ENCODE measurements around the gene USP22. TPM values are rescaled to one million over a fixed set of nuclear protein-coding genes. Genes with fewer than 3 reads are reported as not detected.

The USP22 gene
- total RNA-seq, 1 donor from 2014 or later: 79.1 TPM

DNA sequence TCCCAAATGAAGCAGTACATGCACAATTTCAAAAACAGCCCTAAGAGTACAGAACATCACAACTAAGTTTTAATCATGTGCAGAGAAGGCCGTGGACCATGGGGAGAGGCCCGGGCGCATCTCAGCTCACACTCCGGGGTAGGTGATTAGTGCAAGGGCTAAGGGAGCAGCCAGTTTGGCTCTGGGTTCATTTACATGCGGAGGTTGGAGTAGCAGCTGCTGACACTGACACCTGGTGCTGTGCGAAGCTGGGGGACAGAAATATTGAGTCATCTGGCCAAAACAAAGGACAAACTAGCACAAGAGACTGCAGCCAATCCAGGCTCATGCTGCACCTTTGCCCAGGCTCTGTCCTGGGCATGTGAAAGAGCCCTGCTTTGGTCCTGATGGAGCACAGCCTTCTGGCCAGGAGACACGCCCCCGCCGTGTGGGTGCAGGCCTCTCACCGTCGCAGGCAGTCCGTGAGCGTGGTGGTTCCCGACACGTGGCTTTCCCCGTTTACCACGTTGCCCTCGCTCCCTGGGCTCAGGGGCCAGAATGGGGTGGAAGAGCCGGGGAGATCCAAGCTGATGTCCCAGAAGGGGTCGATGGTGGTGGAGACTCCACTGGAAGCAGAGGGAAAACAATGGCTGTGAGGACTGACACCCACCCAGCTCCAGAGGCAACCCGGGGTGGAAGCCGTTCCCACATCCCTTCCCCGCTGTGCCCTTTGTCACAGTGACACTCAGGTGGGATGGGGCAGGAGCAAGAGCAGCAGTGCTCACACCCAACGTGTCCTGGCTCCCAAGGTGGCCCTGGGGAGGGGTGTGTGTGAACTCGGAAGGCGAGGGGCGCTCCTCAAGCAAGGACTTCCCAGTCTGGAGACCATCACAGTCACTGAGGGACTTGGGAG, 31.9 kb downstream of the USP22 start:
- intact Hi-C loops (cut with DNase I): no loop called here
- no peak overlapping the region for H3K27ac ChIP-seq
- no peaks in the 10 kb centered on the region for H3K4me1 ChIP-seq
- no peak overlapping the region for H3K4me3 ChIP-seq
- no peaks in the 10 kb centered on the region for H3K27me3 ChIP-seq
- no peaks in the 10 kb centered on the region for H3K9me3 ChIP-seq
- peaks cover 13 to 98% of the 10 kb centered on the region in 2 donors for H3K36me3 ChIP-seq
- no peak for TF ChIP-seq POLR2AphosphoS5 (IDR thresholded peaks at IDR 0.05; ENCODE audit: insufficient read depth in 1 of 2, low read depth in 1 of 2)
- TF ChIP-seq, protein P1, sequence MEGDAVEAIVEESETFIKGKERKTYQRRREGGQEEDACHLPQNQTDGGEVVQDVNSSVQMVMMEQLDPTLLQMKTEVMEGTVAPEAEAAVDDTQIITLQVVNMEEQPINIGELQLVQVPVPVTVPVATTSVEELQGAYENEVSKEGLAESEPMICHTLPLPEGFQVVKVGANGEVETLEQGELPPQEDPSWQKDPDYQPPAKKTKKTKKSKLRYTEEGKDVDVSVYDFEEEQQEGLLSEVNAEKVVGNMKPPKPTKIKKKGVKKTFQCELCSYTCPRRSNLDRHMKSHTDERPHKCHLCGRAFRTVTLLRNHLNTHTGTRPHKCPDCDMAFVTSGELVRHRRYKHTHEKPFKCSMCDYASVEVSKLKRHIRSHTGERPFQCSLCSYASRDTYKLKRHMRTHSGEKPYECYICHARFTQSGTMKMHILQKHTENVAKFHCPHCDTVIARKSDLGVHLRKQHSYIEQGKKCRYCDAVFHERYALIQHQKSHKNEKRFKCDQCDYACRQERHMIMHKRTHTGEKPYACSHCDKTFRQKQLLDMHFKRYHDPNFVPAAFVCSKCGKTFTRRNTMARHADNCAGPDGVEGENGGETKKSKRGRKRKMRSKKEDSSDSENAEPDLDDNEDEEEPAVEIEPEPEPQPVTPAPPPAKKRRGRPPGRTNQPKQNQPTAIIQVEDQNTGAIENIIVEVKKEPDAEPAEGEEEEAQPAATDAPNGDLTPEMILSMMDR (IDR thresholded peaks at IDR 0.05): no peak
- TF ChIP-seq POLR2A (IDR thresholded peaks at IDR 0.05): no peak
- DNase-seq (ENCODE audit: extremely low spot score in 2 of 2): no peak

DNA sequence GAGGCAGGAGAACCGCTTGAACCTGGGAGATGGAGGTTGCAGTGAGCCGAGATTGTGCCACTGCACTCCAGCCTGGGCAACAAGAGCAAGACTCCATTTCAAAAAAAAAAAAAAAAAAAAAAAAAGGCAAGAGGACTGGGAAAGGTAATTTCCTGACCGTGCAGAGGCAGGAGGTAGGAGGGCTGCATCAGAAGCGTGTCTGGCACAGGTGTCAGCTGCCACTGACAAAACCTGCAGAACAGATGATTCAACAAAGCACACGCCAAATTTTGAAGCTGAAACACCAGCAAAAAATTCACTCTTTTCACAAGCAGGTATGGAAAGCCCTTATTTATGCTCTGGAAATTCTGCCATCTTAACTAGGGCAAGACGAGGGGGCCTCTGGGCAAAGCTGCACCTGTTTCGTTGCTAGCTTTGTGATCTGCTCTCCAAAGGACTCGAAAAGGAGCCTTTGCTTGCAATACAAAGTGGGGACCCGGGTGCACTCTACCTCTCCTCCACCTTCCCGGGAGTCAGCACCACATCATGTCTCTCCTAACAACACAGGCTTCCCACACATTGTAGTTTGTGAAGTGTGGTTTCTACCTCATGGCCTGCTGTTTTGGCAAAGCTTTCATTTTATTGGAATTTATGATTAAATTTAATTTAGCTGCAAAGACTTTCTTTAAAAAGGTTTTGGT, 33.7 kb downstream of the USP22 start:
- Histone ChIP-seq H3K36me3 (peaks cover 18 to 98% of the 10 kb centered on the region in 2 donors), H3K4me3 (no peak overlapping the region), H3K27ac (no peak overlapping the region), H3K9me3 (no peaks in the 10 kb centered on the region), H3K4me1 (no peaks in the 10 kb centered on the region), H3K27me3 (no peaks in the 10 kb centered on the region)
- no peak for TF ChIP-seq POLR2A (IDR thresholded peaks at IDR 0.05)
- no peak for TF ChIP-seq POLR2AphosphoS5 (IDR thresholded peaks at IDR 0.05; ENCODE audit: insufficient read depth in 1 of 2, low read depth in 1 of 2)
- TF ChIP-seq, protein P1 (IDR thresholded peaks at IDR 0.05): no peak
- no peak for DNase-seq (ENCODE audit: extremely low spot score in 2 of 2)
- intact Hi-C loops (cut with DNase I): no loop called here

- no peak overlapping the region for H3K4me3 ChIP-seq
- DNase-seq (ENCODE audit: extremely low spot score in 2 of 2): no peak
- H3K36me3 ChIP-seq: peaks cover 18 to 100% of the 10 kb centered on the region in 2 donors
- no peaks in the 10 kb centered on the region for H3K4me1 ChIP-seq
- intact Hi-C loops (cut with DNase I): no loop called here
- H3K9me3 ChIP-seq: no peaks in the 10 kb centered on the region
- TF ChIP-seq, protein P1 (IDR thresholded peaks at IDR 0.05): no peak
- TF ChIP-seq POLR2A (IDR thresholded peaks at IDR 0.05) (no peak), POLR2AphosphoS5 (IDR thresholded peaks at IDR 0.05; ENCODE audit: insufficient read depth in 1 of 2, low read depth in 1 of 2) (no peak)
- no peaks in the 10 kb centered on the region for H3K27me3 ChIP-seq
- no peak overlapping the region for H3K27ac ChIP-seq
These were observed 34.5 kb downstream of the USP22 start for GRCh38 chr17:21008160-21008915.

- no peaks in the 10 kb centered on the region for H3K27me3 ChIP-seq
- no peak for DNase-seq (ENCODE audit: extremely low spot score in 2 of 2)
- H3K36me3 ChIP-seq: peaks cover 18 to 100% of the 10 kb centered on the region in 2 donors
- intact Hi-C loops (cut with DNase I): no loop called here
- no peaks in the 10 kb centered on the region for H3K4me1 ChIP-seq
- no peak overlapping the region for H3K27ac ChIP-seq
- no peaks in the 10 kb centered on the region for H3K9me3 ChIP-seq
- H3K4me3 ChIP-seq: no peak overlapping the region
- TF ChIP-seq POLR2AphosphoS5 (IDR thresholded peaks at IDR 0.05; ENCODE audit: insufficient read depth in 1 of 2, low read depth in 1 of 2): no peak
- no peak for TF ChIP-seq POLR2A (IDR thresholded peaks at IDR 0.05)
- TF ChIP-seq, protein P1 (IDR thresholded peaks at IDR 0.05): no peak
These were observed 35.2 kb downstream of the USP22 start for GRCh38 chr17:21007646-21008045.
